IPS-18c (cell line): Measurements from ENCODE around the gene CACNA1G.

Experiments
- H3K4me3 ChIP-seq: 2 replicates; pipeline ENCODE4 v1.7.0; 2013; ENCODE audit warnings: low read depth, mild to moderate bottlenecking, low read length, moderate library complexity; ENCODE audit not compliant: insufficient read depth
- H3K9me3 ChIP-seq: one replicate; pipeline ENCODE4 v1.6.1; 2013; ENCODE audit warnings: mild to moderate bottlenecking, low read length, moderate library complexity; ENCODE audit not compliant: control insufficient read depth, insufficient read depth

Gene CACNA1G

DNA sequence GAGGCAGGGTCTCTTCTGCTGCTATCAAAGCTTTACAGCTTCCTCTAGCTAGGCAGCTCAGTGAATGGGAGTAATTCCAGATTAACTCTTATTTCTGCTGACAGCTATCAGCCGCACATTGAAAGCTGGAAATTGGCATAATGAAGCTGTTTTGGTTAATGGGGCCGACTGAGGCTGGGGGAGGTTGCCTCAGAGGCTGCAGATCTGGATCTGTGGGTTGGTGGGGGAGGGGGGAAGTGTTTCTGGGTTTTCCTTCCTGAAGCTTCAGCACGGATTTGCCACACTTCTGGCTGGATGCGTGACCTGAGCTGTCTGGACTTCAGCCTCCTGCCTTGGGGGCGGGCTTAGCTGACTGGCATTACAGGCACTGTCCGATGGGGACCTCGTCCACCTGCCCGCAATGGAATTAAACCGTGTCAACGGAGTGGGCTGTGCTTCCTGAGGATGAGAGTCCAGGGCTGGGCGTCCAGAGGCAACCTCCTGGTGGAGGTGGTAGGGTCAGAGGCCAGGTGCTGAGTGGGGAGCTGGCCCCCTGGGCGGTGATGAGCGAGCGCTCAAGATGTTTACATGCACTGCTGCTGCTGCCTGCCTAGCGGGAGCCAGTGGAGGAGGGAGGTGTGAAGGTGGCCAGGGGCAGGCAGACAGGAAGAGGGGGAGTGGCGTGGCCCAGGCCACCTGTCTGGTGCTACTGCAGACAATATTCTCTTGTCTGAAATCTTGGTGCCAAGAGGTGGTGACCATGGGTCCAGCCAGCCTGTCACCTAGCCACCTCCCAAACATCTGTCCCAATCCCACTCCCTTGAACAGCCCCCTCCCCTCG is 67.5 kb downstream of the CACNA1G start:
- no peaks in the 10 kb centered on the region for H3K9me3 ChIP-seq
- 0 out of 2 replicates have a peak overlapping the region, but pooled peaks have one; percentile 2 for H3K4me3 ChIP-seq

DNA sequence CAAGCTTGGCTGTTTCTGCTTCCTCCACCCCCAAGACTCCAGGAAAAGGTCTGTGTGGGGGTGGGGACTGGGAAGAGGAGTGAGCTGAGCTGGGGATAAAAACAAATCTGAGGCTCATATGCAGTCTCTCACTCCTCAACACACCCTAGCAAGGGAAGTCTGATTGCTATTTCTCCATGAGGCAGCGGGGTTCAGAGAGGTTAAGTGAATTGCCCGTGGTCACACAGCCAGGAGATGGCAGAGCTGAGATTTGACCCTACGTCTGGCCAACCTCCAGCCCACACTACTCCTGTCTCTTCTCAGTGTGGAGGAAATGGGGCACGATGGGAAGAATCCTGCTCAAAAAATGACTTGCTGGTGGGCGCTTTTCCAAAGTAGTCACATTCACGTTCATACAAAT is 69.4 kb downstream of the CACNA1G start:
- no peak overlapping the region for H3K4me3 ChIP-seq
- no peaks in the 10 kb centered on the region for H3K9me3 ChIP-seq

DNA sequence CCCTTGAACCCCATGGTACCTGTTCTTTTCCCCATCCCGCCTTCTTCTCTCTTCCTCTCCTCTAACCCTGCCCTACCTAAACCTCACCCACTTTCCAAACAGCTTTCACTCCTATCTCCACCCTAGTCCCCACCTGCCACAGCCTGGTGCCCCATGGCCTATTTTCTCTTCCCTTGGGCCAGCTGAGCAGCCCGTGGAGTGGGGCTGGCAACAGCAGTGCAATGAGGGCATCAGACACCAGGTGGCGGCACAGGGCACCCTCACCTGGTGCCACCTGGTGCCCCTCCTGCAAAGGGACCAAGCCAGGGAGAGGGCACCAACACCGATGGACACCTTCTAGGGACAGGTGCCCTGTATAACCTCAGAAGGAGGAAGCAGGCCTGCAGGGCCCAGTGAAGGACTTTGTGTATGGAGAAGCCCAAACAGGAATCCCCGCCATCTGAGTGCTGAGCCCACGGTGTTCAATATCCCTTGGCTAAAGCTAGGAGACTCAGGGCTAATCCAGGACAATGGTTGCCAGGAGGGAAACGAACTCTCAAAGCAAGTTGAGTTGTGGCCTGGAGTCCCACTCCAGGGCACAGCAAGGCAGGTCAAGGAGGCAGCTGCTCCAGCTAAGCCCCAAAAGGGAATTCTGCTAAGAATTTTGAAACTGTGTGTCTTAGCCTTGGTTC is 70.1 kb downstream of the CACNA1G start:
- H3K4me3 ChIP-seq = no peak overlapping the region
- no peaks in the 10 kb centered on the region for H3K9me3 ChIP-seq

DNA sequence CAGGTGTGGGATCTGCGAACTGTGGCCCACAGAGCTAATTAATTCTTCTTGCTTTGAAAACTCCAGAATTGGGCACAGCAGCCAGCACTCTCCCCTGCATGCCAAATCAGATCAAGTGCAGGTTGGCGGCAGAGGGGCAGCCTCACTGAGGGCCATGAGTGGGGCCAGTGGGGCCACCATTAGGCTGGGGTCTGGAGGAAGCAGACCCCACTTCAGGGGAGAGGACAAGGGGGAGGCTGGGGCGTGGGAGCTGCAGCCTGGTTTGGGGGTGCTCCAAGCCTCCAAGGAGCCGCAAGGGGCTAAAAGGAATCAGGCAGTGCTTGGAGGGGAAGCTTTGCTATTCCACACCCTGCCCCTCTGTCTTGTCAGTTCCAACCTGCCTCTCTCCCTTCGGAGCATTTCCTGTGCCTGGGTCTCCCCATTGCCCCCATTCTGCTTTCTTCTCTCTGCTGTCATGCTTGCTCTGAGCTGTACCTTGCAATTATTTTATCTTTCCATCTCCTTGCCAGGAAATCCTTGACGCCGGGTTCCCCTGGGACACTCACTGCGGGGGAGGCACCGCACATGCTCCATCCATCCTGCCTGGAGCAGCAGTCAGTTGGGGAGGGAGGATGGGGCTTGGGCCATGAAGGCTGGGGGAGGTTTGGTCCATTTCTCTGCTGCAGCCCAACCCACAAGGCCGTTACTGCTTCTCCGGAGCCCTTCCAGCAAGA is 70.8 kb downstream of the CACNA1G start:
- Histone ChIP-seq H3K4me3 (no peak overlapping the region), H3K9me3 (no peaks in the 10 kb centered on the region)

GRCh38 chr17:50631908-50632571 is 71.5 kb downstream of the CACNA1G start:
- no peaks in the 10 kb centered on the region for H3K9me3 ChIP-seq
- H3K4me3 ChIP-seq = no peak overlapping the region

DNA sequence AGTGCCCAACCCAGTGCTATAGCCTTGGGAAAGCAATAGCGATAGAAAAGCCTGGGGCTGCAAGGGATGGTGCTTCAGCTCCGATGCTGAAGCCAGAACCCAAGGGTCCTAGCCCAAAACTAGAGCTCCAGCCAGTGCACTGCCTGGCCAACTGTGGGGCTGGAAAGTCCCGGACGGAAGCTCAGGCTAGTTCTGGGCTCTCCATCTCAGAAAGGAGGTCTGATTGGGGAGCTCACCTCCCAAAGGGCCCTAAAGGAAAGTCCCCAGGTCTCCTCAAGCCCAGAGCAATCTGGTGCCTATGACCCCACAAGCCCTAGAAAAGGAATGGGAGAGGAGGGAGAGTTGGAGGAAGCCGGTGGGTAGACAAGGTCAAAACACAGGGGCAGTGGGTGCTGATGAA is 72.1 kb downstream of the CACNA1G start:
- Histone ChIP-seq H3K4me3 (no peak overlapping the region), H3K9me3 (no peaks in the 10 kb centered on the region)

DNA sequence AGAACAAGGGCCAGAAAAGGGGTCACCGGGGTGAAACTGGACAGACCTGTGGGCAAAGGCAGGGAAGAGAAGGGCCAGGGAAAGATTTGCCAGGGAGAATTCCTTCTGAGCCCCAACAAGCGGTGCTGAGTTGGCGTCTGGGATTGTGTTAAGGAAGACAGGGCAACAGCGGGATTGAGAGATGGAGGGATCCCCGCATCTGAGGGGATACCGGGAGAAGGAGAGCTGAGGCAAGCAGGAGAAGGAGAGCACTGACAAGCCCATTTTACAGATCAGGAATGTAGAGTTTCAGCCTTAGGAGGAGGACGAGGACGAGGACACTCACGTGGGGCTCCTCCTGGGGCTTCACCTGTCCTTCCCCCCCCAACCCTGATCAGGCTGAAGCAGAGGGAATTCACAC is 73.2 kb downstream of the CACNA1G start:
- H3K4me3 ChIP-seq = no peak overlapping the region
- H3K9me3 ChIP-seq = no peaks in the 10 kb centered on the region

GRCh38 chr17:50634224-50634914 is 73.9 kb downstream of the CACNA1G start, which contains the start of gene ABCC3:
ABCC3 (plus strand) TSS chr17:50634881; CDS start chr17:50634937, 56 bp downstream.
- Histone ChIP-seq H3K9me3 (no peaks in the 10 kb centered on the region), H3K4me3 (peak within 1 kb of the TSS; percentile 54)

GRCh38 chr17:50634915-50635731 is 74.6 kb downstream of the CACNA1G start:
- Histone ChIP-seq H3K4me3 (peak overlapping the region; percentile 54), H3K9me3 (no peaks in the 10 kb centered on the region)

GRCh38 chr17:50635732-50635981 is 75.1 kb downstream of the CACNA1G start:
- 0 out of 2 replicates have a peak overlapping the region, but pooled peaks have one; percentile 54 for H3K4me3 ChIP-seq

GRCh38 chr17:50635982-50636803 is 75.7 kb downstream of the CACNA1G start:
- H3K4me3 ChIP-seq = no peak overlapping the region

More at GRCh38 chr17:50635732-50635981, 75.1 kb downstream of the CACNA1G start:
- no peaks in the 10 kb centered on the region for H3K9me3 ChIP-seq

DNA sequence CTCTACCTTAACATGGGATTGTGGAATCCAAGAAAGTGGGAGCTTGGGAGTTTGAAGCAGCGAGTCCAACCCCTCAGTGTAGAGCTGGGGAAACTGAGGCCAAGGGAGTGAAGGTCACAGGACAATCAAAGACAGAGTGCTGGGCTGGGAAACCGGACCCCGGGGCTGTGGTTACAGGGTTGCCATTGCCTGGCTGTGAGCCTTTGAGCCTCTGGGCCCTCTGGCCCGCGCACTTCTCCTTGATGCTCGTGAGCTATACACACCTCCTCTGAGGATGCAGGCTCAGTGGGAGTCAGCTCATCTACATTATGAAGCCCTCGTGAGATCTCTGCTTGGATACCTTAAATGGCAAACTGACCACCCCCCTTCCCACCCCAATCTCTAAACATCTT is 76.3 kb downstream of the CACNA1G start:
- Histone ChIP-seq H3K4me3 (no peak overlapping the region), H3K9me3 (no peaks in the 10 kb centered on the region)

More at GRCh38 chr17:50635982-50636803, 75.7 kb downstream of the CACNA1G start:
- no peaks in the 10 kb centered on the region for H3K9me3 ChIP-seq

GRCh38 chr17:50637829-50638605 is 77.5 kb downstream of the CACNA1G start:
- Histone ChIP-seq H3K4me3 (no peak overlapping the region), H3K9me3 (no peaks in the 10 kb centered on the region)

DNA sequence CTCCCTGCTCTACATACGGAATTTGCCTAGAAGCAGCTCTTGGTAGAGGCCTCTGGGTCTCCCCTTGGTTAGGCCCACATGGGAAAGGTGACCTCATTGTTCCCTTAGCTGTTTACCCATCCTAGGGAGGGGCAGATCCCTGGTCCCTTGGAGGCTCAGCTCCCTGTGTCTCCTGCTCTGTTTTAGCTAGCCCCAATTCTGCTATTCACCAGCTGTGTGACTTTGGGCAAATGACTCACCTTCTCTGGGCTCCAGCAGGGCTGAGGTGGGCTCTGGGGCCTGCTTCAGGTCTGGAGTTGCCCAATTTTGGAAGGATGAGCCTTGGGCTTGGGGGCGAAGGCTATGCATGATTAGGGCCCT is 78.1 kb downstream of the CACNA1G start:
- Histone ChIP-seq H3K4me3 (no peak overlapping the region), H3K9me3 (no peaks in the 10 kb centered on the region)
